Measurements from ENCODE around the gene RAP1B. TPM values are rescaled to one million over a fixed set of nuclear protein-coding genes. Genes with fewer than 3 reads are reported as not detected.
A peak's percentile ranks its signal among the peaks of the same experiment; 100 is the strongest.

RAP1B gene
- total and polyA plus RNA-seq, 9 of the 15 experiments (the other 6 are each of a cell fraction or from before 2014, with no cell fraction given), result 107 to 309 (median 170) TPM

DNA sequence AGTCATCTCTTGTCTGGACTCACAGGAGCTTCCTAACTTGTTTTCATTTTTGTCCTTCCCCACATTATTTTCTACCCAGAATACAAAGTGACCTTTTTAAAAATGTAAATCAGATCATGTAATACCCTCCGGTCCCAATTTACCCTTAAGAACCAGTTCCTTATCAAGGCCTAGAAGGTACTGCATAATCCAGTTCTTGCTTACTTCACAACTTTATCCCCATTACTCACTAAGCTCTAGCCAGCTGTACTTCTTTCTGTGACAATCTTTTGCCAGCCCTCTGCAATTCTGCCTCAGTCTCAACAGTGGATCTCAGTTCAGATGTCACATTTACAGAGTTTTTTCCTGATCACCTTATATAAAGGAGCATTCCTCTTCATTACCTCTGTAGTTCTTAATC lies 11.6 kb downstream of the RAP1B start:
- no peak overlapping the region for H3K4me3 ChIP-seq
- TF ChIP-seq GABPB1 (CRISPR knock-in tag; IDR thresholded peaks at IDR 0.05) (no peak), SMAD3 (CRISPR knock-in tag; conservative IDR thresholded peaks at IDR 0.05) (no peak), ATF6 (CRISPR knock-in tag; IDR thresholded peaks at IDR 0.05) (no peak), TAF1 (IDR thresholded peaks at IDR 0.05; ENCODE audit: control insufficient read depth, extremely low read depth, insufficient read depth, low read length, severe bottlenecking) (no peak)
- TF ChIP-seq, protein P1, sequence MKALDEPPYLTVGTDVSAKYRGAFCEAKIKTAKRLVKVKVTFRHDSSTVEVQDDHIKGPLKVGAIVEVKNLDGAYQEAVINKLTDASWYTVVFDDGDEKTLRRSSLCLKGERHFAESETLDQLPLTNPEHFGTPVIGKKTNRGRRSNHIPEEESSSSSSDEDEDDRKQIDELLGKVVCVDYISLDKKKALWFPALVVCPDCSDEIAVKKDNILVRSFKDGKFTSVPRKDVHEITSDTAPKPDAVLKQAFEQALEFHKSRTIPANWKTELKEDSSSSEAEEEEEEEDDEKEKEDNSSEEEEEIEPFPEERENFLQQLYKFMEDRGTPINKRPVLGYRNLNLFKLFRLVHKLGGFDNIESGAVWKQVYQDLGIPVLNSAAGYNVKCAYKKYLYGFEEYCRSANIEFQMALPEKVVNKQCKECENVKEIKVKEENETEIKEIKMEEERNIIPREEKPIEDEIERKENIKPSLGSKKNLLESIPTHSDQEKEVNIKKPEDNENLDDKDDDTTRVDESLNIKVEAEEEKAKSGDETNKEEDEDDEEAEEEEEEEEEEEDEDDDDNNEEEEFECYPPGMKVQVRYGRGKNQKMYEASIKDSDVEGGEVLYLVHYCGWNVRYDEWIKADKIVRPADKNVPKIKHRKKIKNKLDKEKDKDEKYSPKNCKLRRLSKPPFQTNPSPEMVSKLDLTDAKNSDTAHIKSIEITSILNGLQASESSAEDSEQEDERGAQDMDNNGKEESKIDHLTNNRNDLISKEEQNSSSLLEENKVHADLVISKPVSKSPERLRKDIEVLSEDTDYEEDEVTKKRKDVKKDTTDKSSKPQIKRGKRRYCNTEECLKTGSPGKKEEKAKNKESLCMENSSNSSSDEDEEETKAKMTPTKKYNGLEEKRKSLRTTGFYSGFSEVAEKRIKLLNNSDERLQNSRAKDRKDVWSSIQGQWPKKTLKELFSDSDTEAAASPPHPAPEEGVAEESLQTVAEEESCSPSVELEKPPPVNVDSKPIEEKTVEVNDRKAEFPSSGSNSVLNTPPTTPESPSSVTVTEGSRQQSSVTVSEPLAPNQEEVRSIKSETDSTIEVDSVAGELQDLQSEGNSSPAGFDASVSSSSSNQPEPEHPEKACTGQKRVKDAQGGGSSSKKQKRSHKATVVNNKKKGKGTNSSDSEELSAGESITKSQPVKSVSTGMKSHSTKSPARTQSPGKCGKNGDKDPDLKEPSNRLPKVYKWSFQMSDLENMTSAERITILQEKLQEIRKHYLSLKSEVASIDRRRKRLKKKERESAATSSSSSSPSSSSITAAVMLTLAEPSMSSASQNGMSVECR (CRISPR knock-in tag; IDR thresholded peaks at IDR 0.05), result no peak
- peaks cover 3% of the 10 kb centered on the region; the same call in 1 of the 2 replicates for H3K9me3 ChIP-seq (replicated peaks; ENCODE audit: control insufficient read depth, insufficient read depth, low read depth, low read length)
- ChIA-PET POLR2A (interaction anchor here (2.0 kb wide), 1 partner anchor 10 kb away, joined by 5 read pairs; no protein-coding TSS in a partner anchor), CTCF (ENCODE audit: low intra/inter-chr PET ratio) (no interaction called here)
- peaks cover 100% of the 10 kb centered on the region for H3K79me2 ChIP-seq (ENCODE audit: control insufficient read depth, insufficient read depth, low read length)
- peaks cover 10 to 22% of the 10 kb centered on the region in 2 experiments; a peak in 4 of 5 replicates for H3K4me1 ChIP-seq (replicated peaks in 1 of 2; ENCODE audit: control insufficient read depth in 2 of 2, insufficient read depth in 2 of 2, low read length in 2 of 2)
- H2AFZ ChIP-seq (ENCODE audit: low read depth, low read length), result no peak overlapping the region
- DNase-seq (ENCODE audit: extremely low read depth in 1 of 4, low spot score in 3 of 4), result no peak
- H3K27me3 ChIP-seq (ENCODE audit: control insufficient read depth in 2 of 2, insufficient read depth in 2 of 2, low read length in 2 of 2), result no peaks in the 10 kb centered on the region
- BruUV-seq (replicated peaks), result no TSS peak
- peak; percentile 47 for ATAC-seq
- in situ Hi-C loops (cut with MboI) (no loop called here), intact Hi-C loops (cut with micrococcal nuclease) (no loop called here)
- peaks cover 17% of the 10 kb centered on the region for H4K20me1 ChIP-seq (replicated peaks; ENCODE audit: control insufficient read depth, insufficient read depth, low read length)
- no peak for FAIRE-seq
- H3K4me2 ChIP-seq (ENCODE audit: insufficient read depth, low read length), result no peak overlapping the region
- peaks cover 44% of the 10 kb centered on the region for H3K36me3 ChIP-seq (ENCODE audit: control insufficient read depth, insufficient read depth, low read length)
- no peaks in the 10 kb centered on the region for H3K9me1 ChIP-seq (ENCODE audit: control insufficient read depth, insufficient read depth, low read length)
- no peak overlapping the region for H3K9ac ChIP-seq (ENCODE audit: insufficient read depth in 1 of 2, low read depth in 2 of 2, low read length in 2 of 2)
- no peak overlapping the region for H3K27ac ChIP-seq (ENCODE audit: extremely low read depth, low read depth, low read length)
- WGBS (ENCODE audit: insufficient coverage, low coverage, missing lambda C conversion rate), result 21% methylated on average over 1 of the region's 1 CpG

Data from K562 (cell line).